K562 (cell line): Measurements from ENCODE around the gene RSPH6A. TPM values are rescaled to one million over a fixed set of nuclear protein-coding genes. Genes with fewer than 3 reads are reported as not detected.

Source experiments
- ATAC-seq: fragments of 200-7000 bp; cut with Tn5 transposase; 3 replicates; pipeline ENCODE4 v1.9.1; 2020; ENCODE audit warnings: moderate library complexity
- BruUV-seq: library from RNA; stranded (reverse); fragments of 400-500 nt; replicated peaks from 2 replicates; lab custom pipeline; 2021; lab: Mats Ljungman, UMichigan
- CTCF ChIA-PET: fragments of 300-600 bp; formaldehyde crosslinking; extraction: SDS; loops from one replicate; lab custom pipeline; 2021; ENCODE audit warnings: low intra/inter-chr PET ratio; lab: Yijun Ruan, JAX
- POLR2A ChIA-PET: fragments of 300-600, 350-650 bp; sonication (Branson Sonifier 250); formaldehyde crosslinking; extraction: SDS; loops from one replicate; lab custom pipeline; 2021; ENCODE audit warnings: antibody characterized with exemption, inconsistent platforms; lab: Yijun Ruan, JAX
- DNase-seq, 4 experiments: peaks; one replicate each; pipeline versions ENCODE4 v3.0.0 to v3.0.0-alpha.2; 2011 to 2018; ENCODE audit warnings: low spot score in 3 of 4, mixed read lengths in 3 of 4; ENCODE audit errors: extremely low read depth in 1 of 4
- FAIRE-seq: peaks from 2 replicates; lab custom pipeline; 2011; peaks lifted over from hg19 to GRCh38; lab: Jason Lieb, UNC
- H2AFZ ChIP-seq: 2 replicates; pipeline ENCODE4 v1.6.0; 2011; ENCODE audit warnings: low read depth, low read length, control low read depth, inconsistent platforms
- H3K27ac ChIP-seq: fragments of 200-600 bp; 3 replicates; pipeline ENCODE4 v1.8.0; 2011; ENCODE audit warnings: low read depth, mild to moderate bottlenecking, control low read depth, inconsistent platforms, low read length, moderate library complexity, mixed read lengths; ENCODE audit errors: extremely low read depth
- H3K27me3 ChIP-seq, 2 experiments: fragments of 300-600 bp in 1 of 2; 2 replicates in 1 of 2; 3 replicates in 1 of 2; pipeline versions ENCODE4 v1.6.0 to v1.8.0; 2011; ENCODE audit warnings: inconsistent platforms in 2 of 2, low read length in 2 of 2, mild to moderate bottlenecking in 1 of 2, mixed read lengths in 1 of 2, moderate library complexity in 1 of 2; ENCODE audit not compliant: control insufficient read depth in 2 of 2, insufficient read depth in 2 of 2
- H3K36me3 ChIP-seq: fragments of 300-600 bp; 3 replicates; pipeline ENCODE4 v1.8.0; 2011; ENCODE audit warnings: mild to moderate bottlenecking, low read length, inconsistent platforms; ENCODE audit not compliant: control insufficient read depth, insufficient read depth
- H3K4me1 ChIP-seq, 2 experiments: fragments of 200-600 bp in 1 of 2; replicated peaks in 1 of 2; 2 replicates in 1 of 2; 3 replicates in 1 of 2; pipeline versions ENCODE4 v1.5.1 to v1.8.0; 2011; ENCODE audit warnings: inconsistent platforms in 2 of 2, low read length in 2 of 2, mild to moderate bottlenecking in 1 of 2, mixed read lengths in 1 of 2, moderate library complexity in 1 of 2; ENCODE audit not compliant: control insufficient read depth in 2 of 2, insufficient read depth in 2 of 2
- H3K4me2 ChIP-seq: 2 replicates; pipeline ENCODE4 v1.6.1; 2011; ENCODE audit warnings: low read length, control low read depth, inconsistent platforms, mixed read lengths; ENCODE audit not compliant: insufficient read depth
- H3K4me3 ChIP-seq: fragments of 200-600 bp; sonication (generic), shearing (Covaris generic); 2 replicates; pipeline ENCODE4 v1.5.1; 2016; ENCODE audit warnings: control low read depth, inconsistent platforms
- H3K79me2 ChIP-seq: fragments of 200-600 bp; 3 replicates; pipeline ENCODE4 v1.8.0; 2011; ENCODE audit warnings: low read length, inconsistent platforms; ENCODE audit not compliant: control insufficient read depth, insufficient read depth
- H3K9ac ChIP-seq, 2 experiments: 2 replicates each; pipeline versions ENCODE4 v1.6.0 to v1.6.1; 2011; ENCODE audit warnings: low read depth in 2 of 2, low read length in 2 of 2, control low read depth in 1 of 2, inconsistent platforms in 1 of 2, mild to moderate bottlenecking in 1 of 2, mixed read lengths in 1 of 2; ENCODE audit not compliant: insufficient read depth in 1 of 2
- H3K9me1 ChIP-seq: one replicate; pipeline ENCODE4 v1.6.0; 2011; ENCODE audit warnings: inconsistent platforms, mild to moderate bottlenecking, low read length, moderate library complexity; ENCODE audit not compliant: control insufficient read depth, insufficient read depth
- H3K9me3 ChIP-seq: replicated peaks from 2 replicates; pipeline ENCODE4 v1.5.1; 2011; ENCODE audit warnings: low read depth, low read length, inconsistent platforms; ENCODE audit not compliant: control insufficient read depth, insufficient read depth
- H4K20me1 ChIP-seq: replicated peaks from 2 replicates; pipeline ENCODE4 v1.6.1; 2011; ENCODE audit warnings: low read length, inconsistent platforms, mixed read lengths; ENCODE audit not compliant: control insufficient read depth, insufficient read depth
- POLR2G ChIP-seq: fragments of 200-400 bp; formaldehyde crosslinking; IDR thresholded peaks from 2 replicates; pipeline ENCODE4 v1.6.1; 2017; ENCODE audit warnings: low read depth, mild to moderate bottlenecking, antibody characterized with exemption, low read length, moderate library complexity
- RBFOX2 ChIP-seq: fragments of 200-400 bp; formaldehyde crosslinking; IDR thresholded peaks from 2 replicates; pipeline ENCODE4 v1.6.1; 2017; ENCODE audit warnings: low read depth, mild to moderate bottlenecking, low read length, moderate library complexity
- WGBS: fragments of 100-300 bp; shearing (Covaris generic); methylation state at CpG from one replicate; pipeline ENCODE4 v1.1.6; 2016; ENCODE audit warnings: low coverage, mixed read lengths; ENCODE audit not compliant: insufficient coverage; ENCODE audit errors: missing lambda C conversion rate; 5-methylcytosine and 5-hydroxymethylcytosine counted together
- in situ Hi-C: fragments of 300-500 bp; cut with MboI; formaldehyde crosslinking; loops from 4 replicates; pipeline ENCODE4 v1.15.0; 2018; ENCODE audit warnings: inconsistent platforms, mixed read lengths
- intact Hi-C: fragments of 100-400 bp; cut with micrococcal nuclease; formaldehyde crosslinking; loops from 2 replicates; pipeline ENCODE4 v1.14.2; 2022
- polyA plus RNA-seq, 8 experiments: library from polyadenylated mRNA; depleted of rRNA in 4 of 8; stranded (reverse) in 5 of 8; unstranded in 3 of 8; fragments of >200 nt; fragmentation: Nextera tagmentation in 2 of 8; fragmentation: Illumina TruSeq in 1 of 8; extraction: Ambion mirVana in 2 of 8; extraction: Trizol in 1 of 8; gene quantifications; 2 replicates each; pipeline versions ENCODE4 v1.2.1 to v1.2.3, GENCODE V29; 2011 to 2014; ENCODE audit warnings: inconsistent platforms in 1 of 8, missing spikeins in 1 of 8
- total RNA-seq, 7 experiments: library from RNA; depleted of rRNA in 6 of 7; stranded (reverse); fragments of >200 nt in 6 of 7; fragmentation: Illumina TruSeq in 2 of 7; extraction: Trizol in 2 of 7; gene quantifications; 2 replicates each; pipeline versions ENCODE4 v1.2.1 to v1.2.3, GENCODE V29; 2011 to 2021; ENCODE audit warnings: low replicate concordance in 1 of 7
- TF ChIP-seq, protein P1 (sequence below): sonication (generic); formaldehyde crosslinking; IDR thresholded peaks from 2 replicates; pipeline ENCODE4 v1.8.1; 2023; ENCODE audit warnings: missing genetic modification reagents, mild to moderate bottlenecking, borderline replicate concordance

RSPH6A gene
- total and polyA plus RNA-seq, 9 of the 15 experiments (the other 6 are each of a cell fraction or from before 2014, with no cell fraction given) = 0.03 to 0.15 (median 0.07) TPM; not detected in 5

DNA sequence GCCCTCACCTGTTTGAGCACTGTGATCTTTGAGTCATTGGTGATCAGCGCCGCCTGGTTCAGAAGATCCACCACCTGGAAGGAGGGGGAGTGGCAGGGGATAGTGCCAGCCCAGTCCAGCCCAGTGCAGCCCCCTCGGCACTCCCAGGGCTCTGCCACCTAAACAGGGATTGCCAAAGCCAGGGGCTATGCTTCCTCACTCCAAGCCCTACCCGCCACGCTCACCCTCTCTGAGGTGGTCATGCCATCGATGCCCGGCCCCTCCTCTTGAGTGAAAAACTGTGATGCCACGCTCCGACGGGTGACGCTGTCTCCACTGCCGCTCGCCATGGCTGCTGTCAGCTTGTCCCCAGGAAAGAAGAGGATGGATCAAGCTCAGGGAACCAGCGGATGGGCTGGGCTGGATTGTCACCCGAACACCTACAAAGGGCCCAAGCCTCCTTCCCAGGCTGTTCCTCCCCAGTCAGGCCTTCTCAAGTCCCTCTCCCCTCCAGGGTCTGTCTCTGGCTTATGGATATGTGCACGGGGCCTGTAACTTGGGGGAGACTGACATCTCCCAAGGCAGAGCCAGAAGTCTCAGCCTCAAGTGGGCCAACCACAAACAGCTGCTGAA, 39.2 kb upstream of the RSPH6A start:
- no peak for DNase-seq
- peak; percentile 28; the same call in 1 of the 2 replicates for TF ChIP-seq RBFOX2
- peak; percentile 53 for TF ChIP-seq POLR2G
- TF ChIP-seq, protein P1, sequence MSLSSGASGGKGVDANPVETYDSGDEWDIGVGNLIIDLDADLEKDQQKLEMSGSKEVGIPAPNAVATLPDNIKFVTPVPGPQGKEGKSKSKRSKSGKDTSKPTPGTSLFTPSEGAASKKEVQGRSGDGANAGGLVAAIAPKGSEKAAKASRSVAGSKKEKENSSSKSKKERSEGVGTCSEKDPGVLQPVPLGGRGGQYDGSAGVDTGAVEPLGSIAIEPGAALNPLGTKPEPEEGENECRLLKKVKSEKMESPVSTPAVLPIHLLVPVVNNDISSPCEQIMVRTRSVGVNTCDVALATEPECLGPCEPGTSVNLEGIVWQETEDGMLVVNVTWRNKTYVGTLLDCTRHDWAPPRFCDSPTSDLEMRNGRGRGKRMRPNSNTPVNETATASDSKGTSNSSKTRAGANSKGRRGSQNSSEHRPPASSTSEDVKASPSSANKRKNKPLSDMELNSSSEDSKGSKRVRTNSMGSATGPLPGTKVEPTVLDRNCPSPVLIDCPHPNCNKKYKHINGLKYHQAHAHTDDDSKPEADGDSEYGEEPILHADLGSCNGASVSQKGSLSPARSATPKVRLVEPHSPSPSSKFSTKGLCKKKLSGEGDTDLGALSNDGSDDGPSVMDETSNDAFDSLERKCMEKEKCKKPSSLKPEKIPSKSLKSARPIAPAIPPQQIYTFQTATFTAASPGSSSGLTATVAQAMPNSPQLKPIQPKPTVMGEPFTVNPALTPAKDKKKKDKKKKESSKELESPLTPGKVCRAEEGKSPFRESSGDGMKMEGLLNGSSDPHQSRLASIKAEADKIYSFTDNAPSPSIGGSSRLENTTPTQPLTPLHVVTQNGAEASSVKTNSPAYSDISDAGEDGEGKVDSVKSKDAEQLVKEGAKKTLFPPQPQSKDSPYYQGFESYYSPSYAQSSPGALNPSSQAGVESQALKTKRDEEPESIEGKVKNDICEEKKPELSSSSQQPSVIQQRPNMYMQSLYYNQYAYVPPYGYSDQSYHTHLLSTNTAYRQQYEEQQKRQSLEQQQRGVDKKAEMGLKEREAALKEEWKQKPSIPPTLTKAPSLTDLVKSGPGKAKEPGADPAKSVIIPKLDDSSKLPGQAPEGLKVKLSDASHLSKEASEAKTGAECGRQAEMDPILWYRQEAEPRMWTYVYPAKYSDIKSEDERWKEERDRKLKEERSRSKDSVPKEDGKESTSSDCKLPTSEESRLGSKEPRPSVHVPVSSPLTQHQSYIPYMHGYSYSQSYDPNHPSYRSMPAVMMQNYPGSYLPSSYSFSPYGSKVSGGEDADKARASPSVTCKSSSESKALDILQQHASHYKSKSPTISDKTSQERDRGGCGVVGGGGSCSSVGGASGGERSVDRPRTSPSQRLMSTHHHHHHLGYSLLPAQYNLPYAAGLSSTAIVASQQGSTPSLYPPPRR (CRISPR knock-in tag) = no peak
- peaks cover 18% of the 10 kb centered on the region for H3K79me2 ChIP-seq
- WGBS = 92% methylated on average over 11 of the region's 16 CpGs
- H3K9me3 ChIP-seq = no peaks in the 10 kb centered on the region
- no peak overlapping the region for H3K27ac ChIP-seq
- H2AFZ ChIP-seq = no peak overlapping the region
- no TSS peak for BruUV-seq
- no peak for ATAC-seq
- ChIA-PET POLR2A (interaction anchor here (0.6 to 1.6 kb wide), 5 partner anchors 9 to 503 kb away, joined by 3 to 11 read pairs (median 3); partner anchors contain the start of genes FOXA3 and SYMPK), CTCF (no interaction called here)
- no peak for FAIRE-seq
- H3K4me2 ChIP-seq = no peak overlapping the region
- H3K4me3 ChIP-seq = no peak overlapping the region
- in situ Hi-C loops (no loop called here), intact Hi-C loops (no loop called here)
- no peaks in the 10 kb centered on the region for H4K20me1 ChIP-seq
- peaks cover 0 to 3% of the 10 kb centered on the region in 2 experiments; a peak in 1 of 5 replicates for H3K4me1 ChIP-seq
- H3K27me3 ChIP-seq = no peaks in the 10 kb centered on the region
- H3K9ac ChIP-seq = peak overlapping the region in 1 of 2 experiments; percentile 61; a peak in 2 of 4 replicates
- peaks cover 76% of the 10 kb centered on the region for H3K36me3 ChIP-seq
- no peaks in the 10 kb centered on the region for H3K9me1 ChIP-seq
